Measurements from ENCODE around the gene CYP26A1.

The CYP26A1 gene

DNA sequence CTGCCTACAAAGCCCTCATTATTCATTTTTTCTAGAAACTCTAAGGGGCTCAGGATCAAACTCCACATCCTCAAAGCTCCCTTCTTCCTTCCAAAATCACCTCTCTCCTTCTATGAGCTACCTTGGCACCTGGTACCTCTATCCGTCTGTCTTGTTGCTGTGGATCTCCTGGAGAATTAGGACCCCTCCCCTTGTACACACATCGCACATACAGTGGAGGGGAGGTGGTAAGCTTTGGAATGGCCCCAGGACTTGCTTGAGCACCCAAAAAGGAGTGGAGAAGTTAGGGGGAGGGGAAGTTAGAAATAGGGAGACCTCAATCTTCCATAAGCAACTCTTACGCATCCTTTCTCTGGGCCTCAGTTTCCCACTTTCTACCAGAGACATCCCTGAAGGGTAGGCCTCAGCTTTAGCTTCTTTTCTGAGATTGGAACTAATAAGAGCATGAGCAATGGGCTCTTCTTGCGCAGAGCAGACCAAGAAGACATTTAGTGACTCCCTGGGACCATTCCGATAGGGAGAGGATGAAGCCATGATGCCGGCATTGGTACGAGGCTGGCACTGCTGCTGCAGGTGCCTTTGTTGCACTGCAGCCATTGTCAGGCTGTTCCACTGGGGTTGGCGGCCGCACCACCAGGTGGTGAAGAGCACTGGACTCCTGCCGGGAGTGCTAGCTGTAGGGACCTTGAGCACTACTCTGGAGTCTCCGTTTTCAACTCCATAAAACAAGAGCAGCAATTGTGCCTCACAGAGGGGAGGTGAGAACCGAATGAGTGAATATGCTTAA lies 8.6 kb upstream of the CYP26A1 start:
- DNase-seq, result no peak

- DNase-seq, result no peak
Observed at GRCh38 chr10:93065675-93066543, 7.8 kb upstream of the CYP26A1 start.

GRCh38 chr10:93066544-93066913 lies 7.2 kb upstream of the CYP26A1 start:
- no peak for DNase-seq

- no peak for DNase-seq
Observed at GRCh38 chr10:93067443-93068365, 6.0 kb upstream of the CYP26A1 start.

DNA sequence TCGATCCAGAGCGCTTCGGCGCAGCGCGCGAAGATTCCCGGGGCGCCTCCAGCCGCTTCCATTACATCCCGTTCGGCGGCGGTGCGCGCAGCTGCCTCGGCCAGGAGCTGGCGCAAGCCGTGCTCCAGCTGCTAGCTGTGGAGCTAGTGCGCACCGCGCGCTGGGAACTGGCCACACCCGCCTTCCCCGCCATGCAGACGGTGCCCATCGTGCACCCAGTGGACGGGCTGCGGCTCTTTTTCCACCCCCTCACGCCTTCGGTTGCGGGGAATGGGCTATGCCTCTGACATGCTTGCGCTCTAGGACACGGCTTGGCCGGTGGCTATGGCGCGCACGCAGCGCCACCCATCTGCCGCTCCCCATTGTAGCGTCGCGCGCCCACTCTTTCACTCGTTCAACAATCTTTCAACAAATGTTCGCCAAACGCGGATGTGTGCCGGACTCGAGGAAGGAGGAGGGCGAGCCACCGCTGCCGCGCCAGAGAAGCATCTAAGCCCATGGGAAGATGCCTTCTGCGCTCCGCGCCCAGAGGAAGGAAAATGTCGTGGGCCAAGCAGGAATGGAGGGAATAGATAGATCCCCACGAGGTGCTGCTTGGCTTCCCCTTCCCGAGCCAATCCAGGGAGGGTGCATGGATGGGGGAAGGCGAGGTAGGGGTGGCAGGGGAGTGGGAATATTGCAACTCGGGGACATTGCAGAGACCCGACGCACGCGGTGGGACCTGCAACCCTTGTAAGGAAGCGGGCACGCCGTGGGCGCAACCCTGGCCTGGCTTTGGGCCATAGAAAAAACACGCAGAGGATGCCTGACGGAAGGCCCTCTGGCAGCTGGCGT lies 5.1 kb upstream of the CYP26A1 start:
- no peak for DNase-seq

- no peak for DNase-seq
Observed at GRCh38 chr10:93069245-93069561, 4.5 kb upstream of the CYP26A1 start.

DNA sequence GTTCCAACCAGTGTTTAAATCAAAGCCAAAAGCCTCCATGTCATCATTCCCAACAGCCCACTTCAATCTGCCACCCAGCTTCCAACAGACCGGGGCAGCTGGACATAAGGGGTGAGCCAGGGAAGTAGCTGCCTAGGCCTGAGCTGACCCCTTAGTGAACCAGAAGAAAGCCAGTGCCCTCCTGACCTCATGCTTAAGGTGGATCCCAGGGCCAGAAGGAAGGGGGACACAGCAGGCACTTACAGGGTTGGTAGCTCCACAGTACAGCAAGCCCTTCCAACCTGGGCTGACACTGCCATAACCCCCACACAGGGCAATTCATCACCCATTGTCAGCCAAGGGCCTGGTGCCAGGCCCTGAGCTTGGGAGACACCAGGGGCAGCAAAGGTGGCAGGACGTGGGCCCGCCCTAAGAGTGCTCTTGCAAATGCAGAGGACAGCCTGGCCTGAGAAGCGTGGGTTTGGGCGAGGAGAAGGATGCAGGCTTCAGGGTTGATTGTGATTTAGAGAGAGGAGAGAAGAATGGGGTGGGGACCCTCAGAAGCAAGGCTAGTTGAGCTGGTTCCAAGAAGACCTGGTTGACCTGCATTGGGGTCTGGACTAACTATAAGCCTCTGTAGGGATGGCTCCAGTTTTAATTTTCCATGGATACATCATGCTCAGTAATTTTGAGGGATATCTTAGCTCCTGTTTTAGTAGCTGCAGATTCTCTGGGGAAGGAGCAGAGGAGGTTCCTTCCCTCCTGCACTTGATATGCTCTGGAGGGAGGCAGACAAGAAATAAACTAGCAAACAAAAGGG lies 3.1 kb upstream of the CYP26A1 start:
- no peak for DNase-seq

GRCh38 chr10:93071177-93071472 lies 2.6 kb upstream of the CYP26A1 start:
- no peak for DNase-seq

GRCh38 chr10:93071674-93072224 lies 1.9 kb upstream of the CYP26A1 start:
- no peak for DNase-seq

GRCh38 chr10:93072225-93072712 lies 1.4 kb upstream of the CYP26A1 start:
- DNase-seq, result no peak

DNA sequence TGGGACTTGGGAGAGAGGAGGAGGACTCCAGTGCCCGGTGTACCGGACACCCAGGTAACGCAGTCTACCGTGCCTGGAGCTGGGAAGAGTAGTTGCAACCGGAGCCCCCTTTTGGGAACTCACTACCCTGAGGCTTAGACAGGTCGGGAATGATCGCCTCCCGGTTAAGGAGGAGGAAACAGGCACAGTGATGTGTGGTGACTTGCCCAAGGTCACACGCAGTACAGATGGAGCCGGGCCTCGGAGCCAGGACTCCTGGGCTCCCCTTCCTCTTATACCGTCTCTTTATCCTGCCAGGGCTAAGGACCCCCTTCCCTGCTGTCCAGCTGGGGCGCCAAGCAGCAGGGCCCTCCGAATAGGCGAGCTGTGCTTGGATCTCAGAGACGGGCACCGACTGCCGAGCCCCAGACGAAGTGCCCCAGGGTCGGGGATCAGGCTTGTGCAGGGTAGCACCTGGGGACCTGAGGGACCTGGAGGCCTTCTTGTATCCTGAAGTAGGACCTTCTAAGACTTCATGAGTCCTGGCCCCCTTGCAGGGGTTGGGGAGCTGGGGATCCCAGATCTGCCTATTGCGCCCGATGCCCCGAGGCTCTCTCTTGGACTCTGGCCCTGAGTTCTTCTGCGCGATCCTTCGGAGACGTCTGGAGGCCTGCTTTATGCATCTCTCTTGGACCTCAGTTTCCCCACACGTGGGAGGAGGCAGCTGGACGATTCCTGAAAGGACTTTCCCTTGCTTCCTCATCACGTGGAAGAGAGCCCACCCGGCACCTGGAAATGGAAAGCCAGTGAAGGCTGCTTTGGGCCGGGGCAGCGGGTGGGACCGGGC lies 767 bp upstream of the CYP26A1 start:
- DNase-seq, result no peak

GRCh38 chr10:93074147-93074596 lies 479 bp downstream of the CYP26A1 start:
- no peak for DNase-seq

DNA sequence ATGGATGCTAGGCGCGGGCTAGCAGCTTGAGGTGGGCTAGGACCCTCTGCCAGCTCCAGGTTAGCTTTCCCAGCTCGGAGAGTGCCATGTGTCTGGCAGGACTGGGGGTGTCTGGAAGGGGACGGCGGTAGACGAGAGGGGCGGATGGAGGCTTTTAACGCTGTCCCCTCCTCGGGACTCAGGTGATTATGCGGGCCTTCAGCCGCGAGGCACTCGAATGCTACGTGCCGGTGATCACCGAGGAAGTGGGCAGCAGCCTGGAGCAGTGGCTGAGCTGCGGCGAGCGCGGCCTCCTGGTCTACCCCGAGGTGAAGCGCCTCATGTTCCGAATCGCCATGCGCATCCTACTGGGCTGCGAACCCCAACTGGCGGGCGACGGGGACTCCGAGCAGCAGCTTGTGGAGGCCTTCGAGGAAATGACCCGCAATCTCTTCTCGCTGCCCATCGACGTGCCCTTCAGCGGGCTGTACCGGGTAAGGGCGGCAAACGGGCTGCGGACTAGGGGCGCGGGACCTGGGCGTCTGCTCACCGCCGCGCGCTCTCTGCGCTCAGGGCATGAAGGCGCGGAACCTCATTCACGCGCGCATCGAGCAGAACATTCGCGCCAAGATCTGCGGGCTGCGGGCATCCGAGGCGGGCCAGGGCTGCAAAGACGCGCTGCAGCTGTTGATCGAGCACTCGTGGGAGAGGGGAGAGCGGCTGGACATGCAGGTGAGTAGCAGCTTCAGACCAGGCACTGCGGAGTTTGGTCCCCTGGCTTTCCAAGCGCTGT lies 1.1 kb downstream of the CYP26A1 start:
- DNase-seq, result no peak

GRCh38 chr10:93075369-93076221 lies 1.9 kb downstream of the CYP26A1 start:
- DNase-seq, result no peak

DNA sequence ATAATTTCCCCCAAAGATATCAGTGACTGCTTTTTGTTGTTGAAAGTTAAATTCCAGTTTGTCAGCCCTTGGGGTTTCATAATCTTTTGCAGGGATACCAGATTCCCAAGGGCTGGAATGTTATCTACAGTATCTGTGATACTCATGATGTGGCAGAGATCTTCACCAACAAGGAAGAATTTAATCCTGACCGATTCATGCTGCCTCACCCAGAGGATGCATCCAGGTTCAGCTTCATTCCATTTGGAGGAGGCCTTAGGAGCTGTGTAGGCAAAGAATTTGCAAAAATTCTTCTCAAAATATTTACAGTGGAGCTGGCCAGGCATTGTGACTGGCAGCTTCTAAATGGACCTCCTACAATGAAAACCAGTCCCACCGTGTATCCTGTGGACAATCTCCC lies 3.2 kb downstream of the CYP26A1 start:
- no peak for DNase-seq

GRCh38 chr10:93077860-93078337 lies 4.2 kb downstream of the CYP26A1 start:
- DNase-seq, result no peak

GRCh38 chr10:93079663-93080349 lies 6.1 kb downstream of the CYP26A1 start:
- DNase-seq, result no peak
